ENCODE data around the gene HMGA1. TPM values are rescaled to one million over a fixed set of nuclear protein-coding genes. Genes with fewer than 3 reads are reported as not detected.
"Not testable (repeated sequence)": the region's sequence is repeated elsewhere in the genome, so short reads cannot be mapped to it uniquely, and the experiment has no call there.

Gene HMGA1
- total RNA-seq, 1 donor from 2014 or later: 38.5 TPM

DNA sequence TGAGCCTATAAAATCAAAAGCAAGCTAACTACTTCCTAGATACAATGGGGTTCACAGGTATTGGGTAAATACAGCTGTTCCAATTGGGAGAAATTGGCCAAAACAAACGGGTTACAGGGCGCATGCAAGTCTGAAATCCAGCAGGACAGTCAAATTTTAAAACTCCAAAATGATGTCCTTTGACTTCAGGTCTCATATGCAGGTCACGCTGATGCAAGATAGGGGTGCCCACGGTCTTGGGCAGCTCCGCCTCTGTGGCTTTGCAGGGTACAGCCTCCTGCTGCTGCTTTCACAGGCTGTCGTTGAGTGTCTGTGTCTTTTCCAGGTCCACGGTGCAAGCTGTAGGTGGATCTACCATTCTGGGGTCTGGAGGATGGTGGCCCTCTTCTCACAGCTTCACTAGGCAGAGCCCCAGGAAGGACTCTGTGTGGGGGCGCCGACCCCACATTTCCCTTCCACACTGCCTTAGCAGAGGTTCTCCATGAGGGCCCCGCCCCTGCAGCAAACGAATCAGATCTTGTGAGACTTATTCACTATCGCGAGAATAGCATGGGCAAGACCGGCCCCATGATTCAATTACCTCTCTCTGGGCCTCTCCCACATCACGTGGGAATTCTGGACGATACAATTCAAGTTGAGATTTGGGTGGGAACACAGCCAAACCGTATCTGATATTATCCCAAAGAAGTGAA, 24.0 kb downstream of the HMGA1 start:
- DNase-seq: no peak

DNA sequence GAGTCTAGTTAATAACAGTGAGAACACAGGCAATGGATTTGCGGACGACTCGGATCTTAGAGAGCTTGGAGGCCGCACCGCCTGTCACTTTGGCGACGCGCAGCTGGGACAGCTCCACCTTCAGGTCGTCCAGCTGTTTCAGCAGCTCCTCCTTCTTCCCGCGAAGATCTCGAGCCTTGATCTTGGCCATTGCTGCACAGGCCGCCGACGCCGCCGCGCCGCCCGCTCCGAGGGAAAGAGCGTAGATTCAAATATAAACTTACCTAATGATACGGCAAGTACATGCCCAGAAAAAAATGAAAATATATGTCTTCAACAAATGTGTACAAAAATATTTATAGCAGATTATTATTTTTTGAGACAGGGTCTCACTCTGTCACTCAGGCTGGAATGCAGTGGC, 26.8 kb downstream of the HMGA1 start:
- not testable (repeated sequence) for DNase-seq

DNA sequence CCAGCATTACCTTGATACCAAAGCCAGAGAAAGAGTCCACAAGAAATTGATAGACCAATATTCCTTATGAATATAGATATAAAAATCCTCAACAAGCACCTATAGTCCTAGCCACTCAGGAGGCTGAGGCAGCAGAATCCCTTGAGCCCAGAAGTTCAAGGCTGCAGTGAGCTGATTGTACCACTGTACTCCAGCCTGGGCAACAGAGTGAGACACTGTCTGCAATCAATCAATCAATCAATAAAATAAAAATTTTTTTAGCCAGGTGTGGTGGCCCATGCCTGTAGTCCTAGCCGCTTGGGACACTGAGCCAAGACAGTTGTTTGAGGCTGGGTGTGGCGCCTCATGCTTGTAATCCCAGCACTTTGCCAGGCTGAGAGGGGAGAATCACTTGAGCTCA, 31.1 kb downstream of the HMGA1 start:
- DNase-seq: no peak

DNA sequence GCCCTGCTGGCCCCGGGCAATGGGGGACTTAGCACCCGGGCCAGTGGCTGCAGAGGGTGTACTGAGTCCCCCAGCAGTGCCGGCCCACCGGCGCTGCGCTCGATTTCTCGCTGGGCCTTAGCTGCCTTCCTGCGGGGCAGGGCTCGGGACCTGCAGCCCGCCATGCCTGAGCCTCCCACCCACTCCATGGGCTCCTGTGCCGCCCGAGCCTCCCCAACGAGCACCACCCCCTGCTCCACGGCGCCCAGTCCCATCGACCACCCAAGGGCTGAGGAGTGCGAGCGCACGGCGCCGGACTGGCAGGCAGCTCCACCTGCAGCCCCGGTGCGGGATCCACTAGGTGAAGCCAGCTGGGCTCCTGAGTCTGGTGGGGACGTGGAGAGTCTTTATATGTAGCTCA, 32.5 kb downstream of the HMGA1 start:
- not testable (repeated sequence) for DNase-seq

DNA sequence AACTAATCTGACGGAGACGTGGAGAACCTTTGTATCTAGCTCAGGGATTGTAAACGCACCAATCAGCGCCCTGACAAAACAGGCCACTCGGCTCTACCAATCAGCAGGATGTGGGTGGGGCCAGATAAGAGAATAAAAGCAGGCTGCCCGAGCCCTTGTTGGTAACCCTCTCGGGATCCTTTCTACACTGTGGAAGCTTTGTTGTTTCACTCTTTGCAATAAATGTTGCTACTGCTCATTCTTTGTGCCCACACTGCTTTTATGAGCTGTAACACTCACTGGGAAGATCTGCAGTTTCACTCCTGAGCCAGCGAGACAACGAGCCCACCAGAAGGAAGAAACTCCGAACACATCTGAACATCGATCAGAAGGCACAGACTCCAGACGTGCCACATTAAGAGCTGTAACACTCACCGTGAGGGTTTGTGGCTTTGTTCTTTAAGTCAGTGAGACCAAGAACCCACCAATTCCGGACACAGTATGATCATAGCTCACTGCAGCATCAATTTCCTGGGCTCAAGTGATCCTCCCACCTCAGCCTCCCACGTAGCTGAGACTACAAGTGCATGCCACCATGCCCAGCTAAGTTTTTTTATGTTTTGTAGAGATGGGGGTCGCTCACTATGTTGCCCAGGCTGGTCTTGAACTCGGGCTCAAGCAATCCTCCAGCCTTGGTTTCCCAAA, 33.1 kb downstream of the HMGA1 start:
- DNase-seq: not testable (repeated sequence)

DNA sequence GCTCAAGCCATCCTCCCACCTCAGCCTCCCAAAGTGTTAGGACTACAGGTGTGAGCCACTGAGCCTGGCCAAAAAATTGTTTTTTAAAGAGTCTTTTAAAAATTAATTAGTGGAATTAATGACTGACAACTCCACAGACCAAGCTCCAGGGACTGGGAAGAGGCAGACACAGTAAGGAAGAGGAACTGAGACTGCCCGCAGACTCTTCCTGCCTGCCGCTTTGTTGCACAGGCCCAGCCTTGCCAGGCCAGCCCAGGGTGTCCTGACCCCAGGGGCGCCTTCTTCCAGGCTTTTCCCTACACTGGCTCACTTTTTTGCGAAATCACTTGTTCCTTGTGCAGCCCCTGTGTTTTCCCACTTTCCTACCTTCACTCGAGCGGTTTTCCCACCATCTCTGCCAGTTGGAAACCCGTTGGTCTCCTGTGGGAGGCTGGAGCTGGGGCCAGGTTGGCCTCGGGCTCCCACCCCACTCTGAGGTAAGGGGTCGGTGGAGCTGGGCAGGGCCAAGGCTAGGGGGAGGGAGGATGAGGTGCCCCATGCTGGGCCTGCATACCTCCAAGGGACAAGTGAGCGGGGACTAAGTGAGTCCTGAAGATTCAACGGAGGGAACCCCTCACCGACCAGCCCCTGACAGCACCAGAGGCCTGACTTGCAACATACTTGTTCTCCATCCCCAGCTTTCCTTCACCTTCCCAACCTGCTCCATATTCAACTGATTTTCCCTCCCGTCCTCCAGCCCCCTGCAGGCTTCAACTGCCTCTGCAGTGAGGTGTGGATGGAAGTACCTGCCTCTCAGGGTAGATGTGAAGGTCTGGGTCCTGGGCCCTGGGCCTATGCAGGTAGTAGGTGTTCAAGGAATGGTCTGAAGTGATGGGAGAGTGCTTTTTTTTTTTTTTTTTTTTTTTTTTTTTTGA, 35.6 kb downstream of the HMGA1 start:
- DNase-seq: no peak

DNA sequence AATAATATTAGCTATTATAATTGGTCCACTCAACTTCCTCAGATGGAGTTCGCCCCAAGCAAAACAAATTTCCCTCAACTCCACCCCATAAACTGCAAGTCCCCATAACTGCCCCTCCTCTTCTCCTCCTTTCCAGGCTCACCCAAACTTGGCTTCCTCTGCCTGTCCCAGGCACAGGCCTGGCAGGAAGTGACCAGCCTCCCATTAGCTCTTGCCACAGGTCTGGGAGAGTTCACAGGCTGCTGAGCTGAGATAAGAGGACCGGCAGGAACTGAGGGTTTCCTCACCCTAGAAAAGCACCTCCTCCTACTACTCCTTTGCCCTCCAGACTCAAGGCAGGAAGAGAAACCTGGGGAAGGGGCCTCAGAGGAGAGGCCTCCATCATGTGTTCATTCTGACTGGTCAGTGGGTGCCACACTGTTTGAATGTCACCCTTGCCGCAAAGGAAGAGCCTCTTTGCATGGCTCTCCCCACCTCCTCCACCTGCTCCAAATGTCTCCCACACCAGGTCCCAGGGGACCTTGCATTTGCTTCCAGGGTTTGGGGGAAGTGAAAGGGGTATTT, 36.7 kb downstream of the HMGA1 start:
- DNase-seq: no peak

DNA sequence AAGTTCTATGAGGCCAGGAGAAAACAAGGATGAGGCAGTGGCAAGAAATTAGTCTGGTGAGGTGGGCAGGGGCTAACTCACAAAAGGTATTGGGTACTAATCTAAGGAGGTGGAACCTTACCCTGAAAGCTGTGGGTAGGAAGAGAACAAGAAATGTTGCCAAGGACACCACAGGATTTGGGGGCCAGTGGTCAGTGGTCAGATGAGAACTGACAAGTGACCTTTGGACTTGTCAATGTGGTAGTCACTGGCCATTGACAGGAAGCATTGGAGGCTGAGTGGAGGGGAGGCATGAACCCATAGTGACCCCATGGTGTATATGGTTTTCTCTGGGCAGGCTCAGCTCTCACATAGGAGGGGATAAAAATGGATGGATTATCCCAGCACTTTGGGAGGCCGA, 37.5 kb downstream of the HMGA1 start:
- no peak for DNase-seq

DNA sequence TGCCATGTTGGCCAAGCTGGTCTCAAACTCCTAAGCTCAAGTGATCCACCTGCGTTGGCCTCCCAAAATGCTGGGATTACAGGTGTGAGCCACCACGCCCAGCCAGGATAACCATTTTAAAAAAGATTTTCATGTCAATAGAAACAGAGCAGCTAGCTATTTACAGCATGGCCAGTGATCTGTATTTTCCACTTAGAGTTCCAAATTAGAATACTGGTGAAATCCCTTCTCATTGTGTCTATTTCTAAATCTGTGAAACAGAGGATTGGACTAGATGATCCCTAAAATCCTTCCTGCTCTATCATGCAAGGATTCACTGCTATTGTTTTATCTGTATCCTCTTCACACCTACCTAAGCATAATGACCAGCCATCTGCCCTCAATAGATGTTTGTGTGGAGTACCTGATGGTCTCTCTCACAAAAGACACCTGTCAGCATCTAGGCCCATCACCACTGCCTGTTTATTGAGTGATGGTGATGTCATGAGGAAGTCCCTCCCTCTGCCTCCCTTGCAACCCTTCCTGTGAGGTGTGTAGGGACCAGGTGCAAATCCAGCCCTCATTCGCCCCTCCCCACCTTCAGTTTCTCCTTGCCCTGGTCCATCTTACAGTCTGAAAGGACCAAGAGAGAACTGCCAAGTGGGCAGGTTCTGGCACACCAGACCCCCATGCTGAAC, 38.6 kb downstream of the HMGA1 start:
- no peak for DNase-seq

DNA sequence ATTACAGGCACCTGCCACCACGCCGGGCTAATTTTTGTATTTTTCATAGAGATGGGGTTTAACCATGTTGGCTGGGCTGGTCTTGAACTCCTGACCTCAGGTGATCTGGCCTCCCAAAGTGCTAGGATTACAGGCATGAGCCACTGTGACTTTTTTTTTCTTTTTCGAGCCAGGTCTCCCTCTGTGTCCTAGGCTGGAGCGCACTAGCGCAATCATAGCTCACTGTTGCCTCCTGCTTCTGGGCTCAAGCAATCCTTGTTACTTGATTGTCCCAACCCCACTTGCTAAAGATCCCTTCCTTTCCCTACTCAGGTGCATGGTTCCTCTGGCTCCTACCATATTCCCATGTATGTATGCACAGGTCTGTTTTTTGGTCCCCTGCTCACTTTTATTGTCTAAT, 39.5 kb downstream of the HMGA1 start:
- DNase-seq: no peak

DNA sequence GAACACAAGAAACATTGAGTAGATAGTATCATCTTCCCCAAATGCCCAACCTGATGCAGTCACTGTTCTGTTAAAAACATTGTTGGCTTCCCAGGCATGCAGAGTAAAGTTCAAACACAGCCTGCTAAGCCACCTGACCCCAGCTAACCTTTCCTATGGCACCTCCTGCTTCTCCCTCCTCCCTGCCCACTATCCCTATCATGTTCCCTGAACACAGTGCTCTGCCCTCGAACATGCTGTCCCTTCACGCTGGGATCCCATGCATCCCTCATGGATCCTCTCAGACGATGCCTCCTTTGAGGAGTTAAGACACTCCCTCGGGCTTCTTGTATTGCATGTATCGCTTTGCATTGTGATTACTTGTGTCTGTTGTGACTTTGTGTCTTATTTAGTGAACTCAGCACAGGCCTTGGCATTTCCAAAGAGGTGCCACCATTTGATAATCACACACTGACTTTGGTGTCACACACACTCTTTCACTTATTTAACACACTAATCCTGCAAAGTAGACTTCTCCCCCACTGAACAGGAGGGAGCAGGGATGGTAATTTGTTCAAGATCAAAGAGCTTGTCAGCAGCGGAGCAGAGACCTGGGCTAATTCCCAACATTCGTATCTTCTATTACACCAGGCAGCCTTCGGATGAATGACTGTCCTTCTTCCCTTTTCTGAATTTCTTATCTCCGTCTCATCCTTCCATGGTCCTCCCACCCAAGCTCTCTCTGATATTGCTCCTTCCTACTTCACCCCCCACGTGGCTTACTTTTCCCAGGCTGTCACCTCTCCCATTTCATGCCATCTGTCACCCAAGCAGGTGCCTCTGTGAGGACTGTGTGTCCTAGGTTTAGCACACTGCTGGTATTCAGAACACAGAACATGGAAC, 40.4 kb downstream of the HMGA1 start:
- DNase-seq: no peak

DNA sequence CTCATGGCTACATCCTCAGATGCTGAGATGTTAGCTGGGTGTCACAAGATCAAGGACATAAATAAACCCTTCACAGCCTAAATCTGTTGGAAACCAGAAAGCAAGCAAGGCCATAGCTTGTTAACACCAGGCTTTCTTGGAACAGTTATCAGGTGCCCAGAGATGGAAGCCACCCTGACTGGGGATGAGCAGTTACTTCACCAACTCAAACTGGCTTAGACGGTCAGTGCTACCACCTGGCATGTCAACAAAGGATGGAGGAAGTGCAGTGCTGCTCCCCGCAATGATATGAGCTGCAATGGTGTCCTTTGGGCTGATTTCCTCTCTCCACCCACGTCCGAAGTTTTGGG, 41.1 kb downstream of the HMGA1 start:
- DNase-seq: no peak

DNA sequence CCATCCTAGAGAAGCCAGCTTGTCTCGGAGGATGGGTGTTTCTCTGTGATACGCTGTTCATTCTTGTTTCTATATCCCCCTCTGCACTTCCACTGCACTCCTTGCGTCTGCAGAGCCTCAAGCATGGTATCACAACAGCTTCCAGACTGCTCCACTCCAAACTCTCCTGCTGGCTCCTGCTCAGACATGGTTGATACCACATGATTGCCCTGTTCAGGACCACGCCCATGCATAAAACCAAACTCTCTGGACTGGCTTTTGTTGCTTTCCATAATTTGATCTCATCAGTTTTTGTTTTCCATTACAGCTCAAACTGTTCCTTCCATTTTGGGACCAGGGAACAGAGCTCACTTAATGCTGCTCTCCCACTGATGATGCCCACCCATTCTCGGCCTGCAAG, 42.2 kb downstream of the HMGA1 start:
- DNase-seq: no peak

DNA sequence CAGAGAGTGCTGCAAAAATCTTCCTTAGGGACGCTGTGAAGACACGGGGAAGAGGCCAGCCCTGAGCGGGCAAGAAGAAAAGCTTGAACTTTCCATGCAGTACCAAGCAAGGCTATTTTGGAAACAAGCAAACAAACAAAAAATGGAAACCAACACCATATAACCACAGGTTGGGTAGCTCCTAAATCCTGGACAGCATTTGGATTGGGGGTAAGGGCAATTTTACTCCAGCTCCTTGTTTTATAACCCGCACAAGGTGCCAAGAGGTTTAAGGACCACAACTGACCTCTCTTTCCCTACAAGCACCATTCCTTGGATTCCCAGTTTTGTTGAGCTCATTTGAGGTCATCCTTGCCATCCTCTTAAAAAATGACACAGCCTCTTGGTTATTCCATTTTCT, 43.5 kb downstream of the HMGA1 start:
- no peak for DNase-seq

DNA sequence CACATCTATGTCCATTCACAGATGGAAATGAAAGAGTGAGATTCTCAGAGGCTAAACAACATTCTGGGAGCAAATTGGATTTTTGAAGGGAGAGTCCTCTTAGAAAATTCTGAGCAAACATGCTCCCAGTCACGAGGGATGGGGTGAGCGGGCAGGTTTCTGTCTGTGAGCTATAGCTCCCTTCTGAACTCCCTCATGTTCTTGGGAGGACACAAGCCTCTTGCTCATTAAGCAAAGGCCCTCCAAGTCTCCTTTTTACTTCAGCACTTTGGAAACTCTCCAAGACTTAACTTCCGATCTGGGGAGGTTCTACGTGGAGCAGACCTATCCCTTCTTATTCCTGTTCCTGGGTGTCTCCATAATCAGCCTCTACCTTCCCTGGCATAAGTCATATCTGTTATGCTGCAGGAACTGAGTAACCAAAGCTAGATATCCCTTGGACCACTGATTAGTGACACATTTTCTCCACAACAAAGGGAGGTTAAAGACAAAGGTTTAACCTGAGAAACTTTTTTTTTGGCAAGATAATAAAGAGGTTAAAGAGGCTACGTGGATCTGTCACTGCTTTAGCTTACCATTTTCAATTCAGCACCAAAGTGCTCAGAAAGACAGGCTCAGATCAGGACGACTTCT, 45.1 kb downstream of the HMGA1 start:
- DNase-seq: no peak

DNA sequence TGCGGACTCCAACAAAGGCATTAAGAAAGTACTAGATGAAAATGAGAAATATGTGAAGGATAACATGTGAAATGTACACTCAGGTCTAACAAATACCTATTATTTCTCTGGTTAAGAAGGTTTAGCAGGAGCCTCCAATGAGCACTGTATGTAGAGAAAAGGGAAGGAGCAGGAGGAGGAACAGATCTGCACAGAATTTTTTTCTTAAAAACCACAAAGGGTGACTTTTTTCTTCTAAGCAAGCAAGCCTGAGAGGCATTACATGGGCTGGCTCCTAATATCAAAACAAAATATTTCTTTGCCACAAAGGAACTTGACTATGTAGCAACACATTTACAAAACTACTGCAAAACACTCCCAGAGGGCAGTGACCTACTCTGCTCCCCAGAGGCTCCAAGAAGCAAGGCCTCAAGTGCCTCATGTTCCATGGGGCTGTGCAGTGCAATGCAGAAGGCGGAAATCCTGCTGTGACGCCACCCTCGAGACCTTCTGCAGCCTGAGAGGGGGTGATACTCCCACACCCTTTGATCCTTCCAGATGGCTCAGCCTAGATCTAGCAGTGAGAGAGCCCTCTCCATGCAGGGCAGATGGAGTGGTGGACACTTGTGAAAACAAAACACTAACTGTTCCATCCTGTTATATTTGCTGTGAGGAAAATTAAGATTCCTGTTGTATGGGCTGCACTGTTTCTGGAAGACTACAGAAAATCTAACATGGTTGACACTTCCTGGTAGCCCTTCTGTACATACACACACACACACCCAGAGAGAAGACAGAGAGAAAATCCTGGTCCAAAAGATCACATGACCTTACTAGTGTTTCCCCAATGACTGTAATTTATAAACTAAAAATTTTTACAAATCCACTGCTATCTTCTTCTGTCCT, 48.1 kb downstream of the HMGA1 start:
- peak; percentile 7 for DNase-seq

DNA sequence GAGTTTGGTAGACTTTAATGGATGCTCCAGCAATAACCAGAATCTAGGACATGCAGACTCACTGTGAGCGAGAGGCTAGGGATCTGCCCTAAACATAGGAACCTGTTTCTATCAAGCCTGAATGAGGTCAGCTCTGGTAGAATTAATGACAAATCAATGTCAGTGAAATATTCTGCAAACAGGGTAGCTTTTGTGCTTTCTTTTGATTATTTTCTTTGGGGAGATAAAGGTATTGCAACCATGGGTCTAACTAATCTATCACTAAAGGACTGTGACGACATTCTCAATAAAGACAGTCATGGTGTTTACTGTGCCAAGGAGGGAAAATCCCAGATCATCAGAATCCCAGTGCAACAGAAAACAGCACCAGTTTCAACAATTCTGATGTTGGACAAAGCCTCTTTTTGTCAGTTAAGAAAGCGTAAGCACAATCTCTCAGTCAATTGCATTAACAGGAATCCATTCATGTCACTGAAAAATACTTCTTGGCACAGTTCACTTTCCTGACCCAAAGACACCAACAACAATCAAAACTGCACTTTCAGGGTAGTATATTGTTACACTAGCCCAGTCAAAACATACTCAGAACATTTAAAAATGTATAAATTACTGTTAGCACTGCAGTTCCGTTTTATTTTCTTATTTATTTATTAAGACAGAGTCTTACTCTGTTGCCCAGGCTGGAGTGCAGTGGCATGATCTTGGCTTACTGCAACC, 48.9 kb downstream of the HMGA1 start:
- DNase-seq: peak; percentile 6

DNA sequence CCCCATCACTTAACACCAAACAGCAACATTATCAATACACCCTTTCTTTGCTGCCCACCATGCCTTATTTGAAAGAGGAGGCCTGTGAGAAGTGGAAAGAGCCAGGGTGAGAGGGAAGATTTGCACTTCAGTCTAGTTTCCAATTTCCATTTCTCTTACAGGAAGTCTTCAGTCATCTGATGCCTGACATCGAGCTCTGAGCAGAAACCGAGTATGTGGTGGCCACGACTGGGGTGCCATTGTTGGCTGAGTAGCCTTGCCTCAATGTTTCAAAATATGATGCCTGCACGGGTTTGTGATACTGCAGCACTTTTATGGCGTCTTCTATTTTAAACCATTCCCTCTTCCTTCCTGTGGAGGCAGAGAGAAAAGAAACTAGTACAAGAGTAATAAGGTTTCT, 51.9 kb downstream of the HMGA1 start:
- no peak for DNase-seq

DNA sequence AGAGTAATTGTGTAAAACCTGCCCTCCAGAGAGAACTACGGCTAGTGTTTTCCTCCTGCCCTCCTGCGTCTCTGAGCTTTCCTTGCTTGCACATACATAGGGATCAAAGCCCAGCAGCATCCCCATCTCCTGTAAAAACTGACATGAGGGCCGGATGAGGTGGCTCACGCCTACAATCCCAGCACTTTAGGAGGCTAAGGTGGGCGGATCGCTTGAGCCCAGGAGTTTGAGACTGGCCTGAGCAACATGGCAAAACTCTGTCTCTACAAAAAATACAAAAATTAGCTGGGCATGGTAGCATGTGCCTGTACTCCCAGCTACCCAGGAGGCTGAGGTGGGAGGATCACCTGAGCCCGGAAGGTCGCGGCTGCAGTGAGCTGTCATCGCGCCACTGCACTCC, 52.5 kb downstream of the HMGA1 start:
- DNase-seq: no peak
